Measurements from ENCODE around the gene ACOXL.

- TF ChIP-seq CTCF (IDR thresholded peaks at IDR 0.05) (peak in 2 of 6 experiments; percentile 8 to 22), POLR2A (IDR thresholded peaks at IDR 0.05) (no peak)
Measured at GRCh38 chr2:111135910-111136297, 403.5 kb downstream of the ACOXL start.
